Measurements from ENCODE around the gene OR1F1. TPM values are rescaled to one million over a fixed set of nuclear protein-coding genes. Genes with fewer than 3 reads are reported as not detected.
A peak's percentile ranks its signal among the peaks of the same experiment; 100 is the strongest.

Gene OR1F1
- total and polyA plus RNA-seq, 9 of the 15 experiments (the other 6 are each of a cell fraction or from before 2014, with no cell fraction given), result 0.15 to 0.61 (median 0.35) TPM; not detected in 3

DNA sequence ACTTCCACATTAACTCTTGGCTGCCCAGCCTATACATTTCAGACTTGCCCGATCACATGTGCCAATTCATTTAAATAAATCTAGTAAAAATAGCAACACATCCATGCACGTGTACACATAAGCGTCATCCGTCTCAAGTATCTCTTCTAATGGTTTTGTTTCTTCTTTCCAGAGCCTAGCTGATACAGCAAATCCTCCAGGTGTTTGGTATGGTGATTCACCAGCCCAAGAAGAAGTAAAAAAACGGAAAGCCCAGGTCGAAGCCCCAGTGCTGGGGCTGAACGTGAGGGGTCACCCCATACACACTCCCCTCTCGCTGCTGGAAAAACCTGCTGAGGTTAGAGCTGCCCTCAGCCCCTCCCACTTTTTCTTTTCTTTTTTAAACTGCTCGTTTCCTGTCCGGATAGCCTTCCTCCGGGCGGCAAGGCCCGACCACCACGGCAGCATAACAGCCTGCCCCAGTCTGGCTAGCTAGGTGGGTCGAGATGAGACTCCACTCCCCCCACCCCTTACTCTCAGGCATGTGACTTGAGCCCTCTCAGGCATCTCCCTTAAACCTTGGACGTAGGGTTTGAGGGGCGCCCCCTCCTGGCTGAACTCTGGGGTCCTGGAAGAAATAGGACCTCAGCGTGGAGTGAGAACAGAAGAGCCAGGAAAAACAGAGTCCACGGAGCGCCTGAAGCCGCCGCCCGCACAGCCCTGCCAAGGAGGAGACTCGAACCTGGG, 13.9 kb upstream of the OR1F1 start (continued):
- TF ChIP-seq, protein P1, sequence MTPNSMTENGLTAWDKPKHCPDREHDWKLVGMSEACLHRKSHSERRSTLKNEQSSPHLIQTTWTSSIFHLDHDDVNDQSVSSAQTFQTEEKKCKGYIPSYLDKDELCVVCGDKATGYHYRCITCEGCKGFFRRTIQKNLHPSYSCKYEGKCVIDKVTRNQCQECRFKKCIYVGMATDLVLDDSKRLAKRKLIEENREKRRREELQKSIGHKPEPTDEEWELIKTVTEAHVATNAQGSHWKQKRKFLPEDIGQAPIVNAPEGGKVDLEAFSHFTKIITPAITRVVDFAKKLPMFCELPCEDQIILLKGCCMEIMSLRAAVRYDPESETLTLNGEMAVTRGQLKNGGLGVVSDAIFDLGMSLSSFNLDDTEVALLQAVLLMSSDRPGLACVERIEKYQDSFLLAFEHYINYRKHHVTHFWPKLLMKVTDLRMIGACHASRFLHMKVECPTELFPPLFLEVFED (CRISPR knock-in tag; conservative IDR thresholded peaks at IDR 0.05), result no peak
- TF ChIP-seq IFI16 (CRISPR knock-in tag; IDR thresholded peaks at IDR 0.05), result no peak
- TF ChIP-seq ZNF561 (CRISPR knock-in tag; conservative IDR thresholded peaks at IDR 0.05), result no peak
- TF ChIP-seq CHD1 (IDR thresholded peaks at IDR 0.05; ENCODE audit: low read length), result no peak
- TF ChIP-seq PML (IDR thresholded peaks at IDR 0.05; ENCODE audit: low read length), result no peak
- TF ChIP-seq TCFL5 (CRISPR knock-in tag; conservative IDR thresholded peaks at IDR 0.05), result no peak
- TF ChIP-seq ZZZ3 (IDR thresholded peaks at IDR 0.05), result no peak
- TF ChIP-seq LCOR (CRISPR knock-in tag; IDR thresholded peaks at IDR 0.05), result peak; percentile 18; the same call in 1 of the 2 replicates
- TF ChIP-seq, protein P2, sequence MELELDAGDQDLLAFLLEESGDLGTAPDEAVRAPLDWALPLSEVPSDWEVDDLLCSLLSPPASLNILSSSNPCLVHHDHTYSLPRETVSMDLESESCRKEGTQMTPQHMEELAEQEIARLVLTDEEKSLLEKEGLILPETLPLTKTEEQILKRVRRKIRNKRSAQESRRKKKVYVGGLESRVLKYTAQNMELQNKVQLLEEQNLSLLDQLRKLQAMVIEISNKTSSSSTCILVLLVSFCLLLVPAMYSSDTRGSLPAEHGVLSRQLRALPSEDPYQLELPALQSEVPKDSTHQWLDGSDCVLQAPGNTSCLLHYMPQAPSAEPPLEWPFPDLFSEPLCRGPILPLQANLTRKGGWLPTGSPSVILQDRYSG (tag; conservative IDR thresholded peaks at IDR 0.05; ENCODE audit: low read depth), result no peak
- no peak for TF ChIP-seq BRD4 (IDR thresholded peaks at IDR 0.05)
- TF ChIP-seq, protein P3, sequence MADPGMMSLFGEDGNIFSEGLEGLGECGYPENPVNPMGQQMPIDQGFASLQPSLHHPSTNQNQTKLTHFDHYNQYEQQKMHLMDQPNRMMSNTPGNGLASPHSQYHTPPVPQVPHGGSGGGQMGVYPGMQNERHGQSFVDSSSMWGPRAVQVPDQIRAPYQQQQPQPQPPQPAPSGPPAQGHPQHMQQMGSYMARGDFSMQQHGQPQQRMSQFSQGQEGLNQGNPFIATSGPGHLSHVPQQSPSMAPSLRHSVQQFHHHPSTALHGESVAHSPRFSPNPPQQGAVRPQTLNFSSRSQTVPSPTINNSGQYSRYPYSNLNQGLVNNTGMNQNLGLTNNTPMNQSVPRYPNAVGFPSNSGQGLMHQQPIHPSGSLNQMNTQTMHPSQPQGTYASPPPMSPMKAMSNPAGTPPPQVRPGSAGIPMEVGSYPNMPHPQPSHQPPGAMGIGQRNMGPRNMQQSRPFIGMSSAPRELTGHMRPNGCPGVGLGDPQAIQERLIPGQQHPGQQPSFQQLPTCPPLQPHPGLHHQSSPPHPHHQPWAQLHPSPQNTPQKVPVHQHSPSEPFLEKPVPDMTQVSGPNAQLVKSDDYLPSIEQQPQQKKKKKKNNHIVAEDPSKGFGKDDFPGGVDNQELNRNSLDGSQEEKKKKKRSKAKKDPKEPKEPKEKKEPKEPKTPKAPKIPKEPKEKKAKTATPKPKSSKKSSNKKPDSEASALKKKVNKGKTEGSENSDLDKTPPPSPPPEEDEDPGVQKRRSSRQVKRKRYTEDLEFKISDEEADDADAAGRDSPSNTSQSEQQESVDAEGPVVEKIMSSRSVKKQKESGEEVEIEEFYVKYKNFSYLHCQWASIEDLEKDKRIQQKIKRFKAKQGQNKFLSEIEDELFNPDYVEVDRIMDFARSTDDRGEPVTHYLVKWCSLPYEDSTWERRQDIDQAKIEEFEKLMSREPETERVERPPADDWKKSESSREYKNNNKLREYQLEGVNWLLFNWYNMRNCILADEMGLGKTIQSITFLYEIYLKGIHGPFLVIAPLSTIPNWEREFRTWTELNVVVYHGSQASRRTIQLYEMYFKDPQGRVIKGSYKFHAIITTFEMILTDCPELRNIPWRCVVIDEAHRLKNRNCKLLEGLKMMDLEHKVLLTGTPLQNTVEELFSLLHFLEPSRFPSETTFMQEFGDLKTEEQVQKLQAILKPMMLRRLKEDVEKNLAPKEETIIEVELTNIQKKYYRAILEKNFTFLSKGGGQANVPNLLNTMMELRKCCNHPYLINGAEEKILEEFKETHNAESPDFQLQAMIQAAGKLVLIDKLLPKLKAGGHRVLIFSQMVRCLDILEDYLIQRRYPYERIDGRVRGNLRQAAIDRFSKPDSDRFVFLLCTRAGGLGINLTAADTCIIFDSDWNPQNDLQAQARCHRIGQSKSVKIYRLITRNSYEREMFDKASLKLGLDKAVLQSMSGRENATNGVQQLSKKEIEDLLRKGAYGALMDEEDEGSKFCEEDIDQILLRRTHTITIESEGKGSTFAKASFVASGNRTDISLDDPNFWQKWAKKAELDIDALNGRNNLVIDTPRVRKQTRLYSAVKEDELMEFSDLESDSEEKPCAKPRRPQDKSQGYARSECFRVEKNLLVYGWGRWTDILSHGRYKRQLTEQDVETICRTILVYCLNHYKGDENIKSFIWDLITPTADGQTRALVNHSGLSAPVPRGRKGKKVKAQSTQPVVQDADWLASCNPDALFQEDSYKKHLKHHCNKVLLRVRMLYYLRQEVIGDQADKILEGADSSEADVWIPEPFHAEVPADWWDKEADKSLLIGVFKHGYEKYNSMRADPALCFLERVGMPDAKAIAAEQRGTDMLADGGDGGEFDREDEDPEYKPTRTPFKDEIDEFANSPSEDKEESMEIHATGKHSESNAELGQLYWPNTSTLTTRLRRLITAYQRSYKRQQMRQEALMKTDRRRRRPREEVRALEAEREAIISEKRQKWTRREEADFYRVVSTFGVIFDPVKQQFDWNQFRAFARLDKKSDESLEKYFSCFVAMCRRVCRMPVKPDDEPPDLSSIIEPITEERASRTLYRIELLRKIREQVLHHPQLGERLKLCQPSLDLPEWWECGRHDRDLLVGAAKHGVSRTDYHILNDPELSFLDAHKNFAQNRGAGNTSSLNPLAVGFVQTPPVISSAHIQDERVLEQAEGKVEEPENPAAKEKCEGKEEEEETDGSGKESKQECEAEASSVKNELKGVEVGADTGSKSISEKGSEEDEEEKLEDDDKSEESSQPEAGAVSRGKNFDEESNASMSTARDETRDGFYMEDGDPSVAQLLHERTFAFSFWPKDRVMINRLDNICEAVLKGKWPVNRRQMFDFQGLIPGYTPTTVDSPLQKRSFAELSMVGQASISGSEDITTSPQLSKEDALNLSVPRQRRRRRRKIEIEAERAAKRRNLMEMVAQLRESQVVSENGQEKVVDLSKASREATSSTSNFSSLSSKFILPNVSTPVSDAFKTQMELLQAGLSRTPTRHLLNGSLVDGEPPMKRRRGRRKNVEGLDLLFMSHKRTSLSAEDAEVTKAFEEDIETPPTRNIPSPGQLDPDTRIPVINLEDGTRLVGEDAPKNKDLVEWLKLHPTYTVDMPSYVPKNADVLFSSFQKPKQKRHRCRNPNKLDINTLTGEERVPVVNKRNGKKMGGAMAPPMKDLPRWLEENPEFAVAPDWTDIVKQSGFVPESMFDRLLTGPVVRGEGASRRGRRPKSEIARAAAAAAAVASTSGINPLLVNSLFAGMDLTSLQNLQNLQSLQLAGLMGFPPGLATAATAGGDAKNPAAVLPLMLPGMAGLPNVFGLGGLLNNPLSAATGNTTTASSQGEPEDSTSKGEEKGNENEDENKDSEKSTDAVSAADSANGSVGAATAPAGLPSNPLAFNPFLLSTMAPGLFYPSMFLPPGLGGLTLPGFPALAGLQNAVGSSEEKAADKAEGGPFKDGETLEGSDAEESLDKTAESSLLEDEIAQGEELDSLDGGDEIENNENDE (IDR thresholded peaks at IDR 0.05; ENCODE audit: low read depth, low read length), result no peak
- TF ChIP-seq GATA2 (CRISPR knock-in tag; IDR thresholded peaks at IDR 0.05), result no peak
- TF ChIP-seq SIN3A (IDR thresholded peaks at IDR 0.05; ENCODE audit: borderline replicate concordance in 2 of 2, control insufficient read depth in 1 of 2, low read depth in 2 of 2, low read length in 2 of 2), result no peak
- no peak for TF ChIP-seq ZNF668 (CRISPR knock-in tag; IDR thresholded peaks at IDR 0.05)
